Measurements from ENCODE around the gene RHOF.
"Not testable (repeated sequence)": the region's sequence is repeated elsewhere in the genome, so short reads cannot be mapped to it uniquely, and the experiment has no call there.

The RHOF gene

DNA sequence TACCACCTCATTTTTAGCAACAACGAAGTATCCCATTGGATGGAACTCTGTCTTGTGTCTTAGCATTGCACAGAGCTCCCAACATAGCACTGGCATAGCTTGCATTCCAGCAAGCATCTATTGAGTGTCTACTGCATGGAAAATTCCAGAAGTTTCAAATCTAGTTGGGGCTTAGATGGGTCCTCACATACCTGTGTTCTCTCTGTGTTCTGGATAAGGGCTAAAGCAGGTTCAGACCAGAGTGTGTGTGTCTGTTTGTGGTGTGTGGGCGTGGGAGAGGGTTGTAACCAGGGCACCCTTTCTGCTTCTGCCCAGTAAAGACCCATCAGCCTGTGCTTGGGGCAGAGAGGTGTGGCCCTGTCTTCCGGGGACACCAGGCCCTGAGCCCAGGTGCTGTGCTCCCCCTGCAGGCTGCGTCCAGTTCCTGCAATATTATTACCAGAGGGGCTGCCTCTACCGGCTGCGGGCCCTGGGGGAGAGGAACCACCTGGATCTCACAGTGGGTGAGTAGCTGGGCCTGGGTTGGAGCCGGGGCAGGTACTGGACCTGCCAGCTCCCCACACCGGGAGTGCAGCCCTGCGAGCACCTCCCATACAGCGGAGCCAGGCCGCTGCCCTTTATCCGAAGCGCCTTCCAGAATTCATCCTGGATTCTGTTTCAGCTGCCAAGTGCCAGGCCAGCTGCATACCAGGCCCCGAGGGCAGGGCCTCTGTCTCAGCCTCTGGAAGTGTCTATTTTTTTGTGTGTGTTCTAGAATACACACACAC is 20.3 kb downstream of the RHOF start:
- DNase-seq: peak; percentile 67

DNA sequence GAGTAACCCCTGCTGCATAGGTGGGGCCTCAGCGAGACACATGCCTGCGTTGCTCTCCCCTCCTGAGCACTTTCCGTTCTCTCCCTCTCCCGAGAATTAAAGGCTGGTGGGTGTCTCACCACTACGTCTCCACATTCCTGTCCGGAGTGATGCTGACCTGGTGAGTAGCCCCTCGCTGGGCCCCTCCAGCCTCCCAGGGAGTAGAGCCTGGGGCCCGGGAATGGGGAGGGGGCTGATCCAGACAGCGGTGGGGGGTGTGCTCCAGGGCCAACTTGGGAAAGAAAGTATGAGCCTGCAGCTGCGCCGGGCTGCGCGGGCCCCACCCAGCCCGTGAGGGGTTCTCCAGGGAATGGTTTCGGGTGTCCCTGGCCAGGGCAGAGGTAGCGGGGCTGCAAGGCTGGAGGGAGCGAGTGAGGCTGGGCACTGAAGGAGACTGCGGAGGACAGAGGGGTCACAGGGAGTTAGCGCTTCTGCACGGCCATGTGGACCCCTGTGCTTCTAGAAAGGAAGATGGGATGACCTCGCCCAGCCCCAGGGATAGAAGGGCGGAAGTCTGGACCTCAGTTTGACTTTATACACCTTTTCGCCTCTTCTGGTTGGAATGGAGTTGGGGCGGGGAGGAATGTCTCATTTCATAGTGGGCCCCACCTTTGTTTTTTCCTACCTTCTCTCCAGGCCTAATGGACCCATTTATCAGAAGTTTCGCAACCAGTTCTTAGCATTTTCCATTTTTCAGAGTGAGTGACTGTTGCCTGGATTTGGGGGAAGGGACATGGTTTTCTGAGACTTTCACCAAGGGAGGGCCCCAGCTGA is 22.5 kb downstream of the RHOF start:
- DNase-seq: no peak

DNA sequence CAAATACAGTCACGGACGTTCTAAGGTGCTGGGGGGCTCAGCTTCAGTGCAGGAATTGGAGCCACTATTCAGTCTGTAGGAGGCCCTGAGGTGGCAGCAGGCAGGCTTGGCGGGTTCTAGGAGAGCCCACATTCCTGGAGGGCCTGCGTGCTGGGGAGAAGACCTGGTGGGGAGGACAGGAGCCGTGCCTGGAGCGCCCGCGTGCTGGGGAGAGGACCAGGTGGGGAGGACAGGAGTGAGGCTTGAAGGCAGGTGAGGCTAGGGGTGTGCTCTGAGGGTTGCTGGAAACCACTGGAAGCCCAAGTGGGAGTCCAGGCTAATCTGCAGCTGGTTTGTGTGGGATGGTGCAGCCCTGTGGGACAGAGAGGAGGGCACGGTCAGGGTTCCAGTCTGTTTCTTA is 23.1 kb downstream of the RHOF start:
- DNase-seq: no peak

DNA sequence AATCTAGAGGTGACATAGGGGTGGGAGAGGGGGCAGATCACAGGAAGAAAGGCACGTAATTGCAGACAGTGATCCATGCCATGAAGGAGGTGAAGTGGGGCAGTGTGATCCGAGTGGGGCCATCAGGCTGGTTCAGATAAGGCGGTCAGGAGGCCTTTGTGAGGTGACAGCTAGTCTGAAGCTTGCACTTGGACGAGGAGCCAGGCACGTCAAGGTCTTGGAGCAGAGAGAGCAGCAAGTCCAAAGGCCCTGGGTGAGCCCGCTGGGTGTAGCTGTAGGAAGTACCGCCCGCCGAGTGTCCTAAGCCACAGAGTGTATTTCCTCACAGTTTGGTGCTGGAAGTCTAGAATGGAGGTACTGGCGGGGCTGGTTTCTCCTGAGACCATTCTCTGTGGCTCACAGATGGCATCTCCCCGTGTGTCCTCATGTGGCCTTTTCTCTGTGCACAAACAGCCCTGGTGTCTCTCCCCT is 23.6 kb downstream of the RHOF start:
- no peak for DNase-seq

DNA sequence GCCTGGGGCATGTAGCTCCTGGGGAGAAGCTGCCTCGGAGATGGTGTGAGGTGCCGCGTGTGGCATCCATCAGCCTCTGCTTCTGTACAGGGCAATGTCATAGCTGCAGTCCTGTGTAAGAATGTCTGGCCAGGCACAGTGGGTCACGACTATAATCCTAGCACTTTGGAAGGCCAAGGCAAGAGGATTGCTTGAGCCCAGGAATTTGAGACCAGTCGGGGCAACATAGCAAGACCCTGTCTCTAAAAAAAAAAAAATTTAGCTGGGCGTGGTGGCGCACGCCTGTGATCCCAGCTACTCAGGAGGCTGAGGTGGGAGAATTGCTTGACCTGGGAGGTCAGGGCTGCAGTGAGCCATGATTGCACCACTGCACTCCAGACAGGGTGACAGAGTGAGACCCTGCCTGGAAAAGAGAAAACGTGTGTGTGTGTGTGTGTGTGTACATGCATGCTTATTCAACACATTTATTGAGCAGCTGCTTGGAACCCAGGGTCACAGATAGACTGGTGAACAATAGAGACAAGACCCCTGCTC is 24.1 kb downstream of the RHOF start:
- no peak for DNase-seq

DNA sequence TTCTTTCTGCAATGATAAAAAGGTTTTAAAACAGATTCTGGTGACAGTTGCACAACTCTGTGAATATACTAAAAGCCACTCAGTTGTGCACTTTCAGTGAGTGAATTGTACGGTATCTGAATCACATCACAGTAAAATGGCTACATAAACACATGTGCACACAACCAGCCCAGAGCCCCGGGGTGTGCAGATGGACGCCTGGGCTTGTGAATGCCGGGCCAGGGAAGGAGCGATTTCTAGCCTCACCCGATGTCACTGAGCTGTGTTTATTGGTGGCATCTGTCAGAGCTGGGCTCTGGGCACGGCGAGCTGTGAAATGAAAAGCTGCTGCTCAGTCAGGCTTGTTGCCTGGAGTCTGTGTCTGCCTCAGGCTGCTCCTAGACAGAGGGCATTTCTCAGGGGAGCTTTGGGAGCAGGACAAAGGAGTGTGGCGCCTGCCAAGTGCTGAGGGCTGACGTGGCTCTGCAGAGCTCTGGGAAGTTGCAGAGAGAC is 25.9 kb downstream of the RHOF start:
- no peak for DNase-seq

DNA sequence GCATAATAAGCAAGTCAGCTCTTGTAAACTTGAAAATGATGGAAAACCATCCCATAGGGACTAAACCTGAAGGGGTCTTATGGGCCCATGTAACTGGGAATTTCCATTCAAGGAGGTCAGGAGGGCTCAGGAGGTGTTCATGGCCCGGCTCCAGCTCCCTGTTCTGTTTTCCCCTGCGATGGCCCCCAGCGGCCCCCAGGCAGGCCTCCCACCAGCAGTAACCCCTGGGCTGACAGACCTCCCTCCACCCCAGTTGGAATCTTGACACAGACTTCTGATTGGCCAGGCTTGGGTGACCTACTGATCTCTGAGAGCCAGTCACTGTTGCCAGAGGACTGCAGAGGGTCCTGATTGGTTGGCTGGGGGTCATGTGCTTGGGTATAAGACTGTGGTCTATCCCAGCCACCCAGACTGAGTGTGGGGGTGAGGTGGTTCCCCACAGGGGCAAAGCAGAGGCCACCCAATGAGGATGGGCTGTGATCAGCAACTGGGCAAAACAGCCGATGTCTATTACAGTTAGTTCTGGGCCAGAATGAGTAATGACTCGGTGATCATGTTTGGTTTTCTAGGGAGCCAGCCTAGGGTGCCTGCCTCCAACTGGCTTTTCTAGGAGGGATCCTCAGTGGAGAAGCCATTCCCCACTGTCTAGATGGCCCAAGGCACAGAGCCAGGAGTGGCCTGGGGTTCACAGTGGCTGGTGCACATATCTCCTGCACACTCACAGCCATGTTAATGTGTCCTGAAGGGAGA is 27.0 kb downstream of the RHOF start:
- DNase-seq: no peak

DNA sequence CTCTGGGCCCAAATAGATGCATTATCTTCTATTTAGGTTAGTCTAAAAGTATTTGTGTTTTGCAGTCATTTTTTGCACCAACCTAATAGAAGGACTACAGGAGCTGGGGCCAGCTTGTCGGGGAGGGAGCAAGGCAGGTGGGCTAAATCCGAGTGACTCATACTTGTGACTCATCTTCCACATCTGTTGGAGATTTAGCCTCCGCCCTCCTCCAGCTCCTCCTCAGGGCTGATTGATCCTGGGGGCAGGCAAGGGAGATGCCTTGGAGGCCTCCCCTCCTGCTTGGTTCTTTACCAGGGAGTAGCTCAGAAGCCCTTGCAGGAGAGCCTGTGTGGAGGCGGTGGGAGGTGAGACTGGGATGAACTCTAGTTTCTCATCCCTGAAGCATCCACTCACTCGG is 27.9 kb downstream of the RHOF start:
- no peak for DNase-seq

DNA sequence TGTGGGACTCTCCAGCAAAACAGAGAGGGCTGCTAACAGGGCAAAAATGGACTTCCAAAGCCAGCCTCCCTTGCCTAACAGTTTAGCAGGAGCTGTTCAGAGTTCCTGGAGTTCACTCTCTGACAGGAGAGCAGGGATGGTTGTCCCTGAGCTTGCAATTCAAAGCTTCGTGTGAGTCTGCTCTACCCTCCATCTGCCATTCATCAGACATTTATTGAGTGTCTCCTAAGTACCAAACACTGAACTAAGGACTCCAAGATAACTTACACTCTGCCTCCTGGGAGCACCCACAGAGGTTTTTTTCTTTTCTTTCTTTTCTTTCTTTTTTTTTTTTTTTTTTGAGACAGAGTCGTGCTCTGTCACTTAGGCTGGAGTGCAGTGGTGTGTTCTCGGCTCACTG is 28.7 kb downstream of the RHOF start:
- DNase-seq: no peak

DNA sequence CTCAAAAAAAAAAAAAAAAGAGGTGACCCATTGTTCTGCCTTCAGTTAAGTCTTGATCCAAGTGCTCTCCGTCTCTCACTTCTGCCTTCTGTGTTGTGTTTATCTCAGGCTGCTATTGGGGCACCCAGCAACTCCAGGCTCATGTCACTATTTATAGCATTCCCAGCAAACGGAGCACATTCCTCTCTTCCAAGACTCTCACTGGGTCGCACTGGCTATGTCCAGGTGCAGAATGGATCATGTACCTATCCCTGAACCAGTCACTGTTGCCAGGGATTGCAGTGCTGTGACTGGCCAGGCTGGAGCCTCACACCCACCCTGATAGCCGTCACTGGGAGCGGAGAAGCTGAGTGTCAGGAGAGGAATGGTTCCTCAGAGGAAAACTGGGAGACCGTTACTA is 31.2 kb downstream of the RHOF start:
- no peak for DNase-seq

DNA sequence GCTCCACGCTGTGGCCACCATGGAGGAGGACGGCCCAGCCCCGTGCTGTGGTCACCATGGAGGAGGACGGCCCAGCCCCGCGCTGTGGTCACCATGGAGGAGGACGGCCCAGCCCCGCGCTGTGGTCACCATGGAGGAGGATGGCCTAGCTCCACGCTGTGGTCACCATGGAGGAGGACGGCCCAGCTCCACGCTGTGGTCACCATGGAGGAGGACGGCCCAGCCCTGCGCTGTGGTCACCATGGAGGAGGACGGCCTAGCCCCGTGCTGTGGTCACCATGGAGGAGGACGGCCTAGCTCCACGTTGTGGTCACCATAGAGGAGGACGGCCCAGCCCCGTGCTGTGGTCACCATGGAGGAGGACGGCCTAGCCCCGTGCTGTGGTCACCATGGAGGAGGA is 35.0 kb downstream of the RHOF start:
- DNase-seq: not testable (repeated sequence)

DNA sequence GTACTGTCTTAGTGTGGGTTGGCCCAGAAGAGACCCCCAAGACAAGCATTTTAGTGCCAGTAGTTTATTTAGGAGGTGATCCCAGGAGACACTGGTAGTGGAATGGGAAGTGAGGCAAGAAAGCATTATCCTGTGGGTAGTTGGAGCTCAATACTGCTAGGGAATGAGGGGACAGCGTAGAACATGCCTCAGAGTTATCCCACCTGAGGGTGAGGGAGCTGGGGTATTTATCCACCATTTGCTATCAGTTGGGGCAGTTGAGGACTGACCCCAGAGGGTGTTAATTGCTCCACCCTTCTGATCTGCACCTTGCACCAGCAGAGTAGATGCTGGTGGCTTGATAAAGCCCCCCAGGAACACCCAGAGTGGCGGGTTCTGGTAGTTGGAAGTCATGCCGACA is 37.9 kb downstream of the RHOF start:
- no peak for DNase-seq

DNA sequence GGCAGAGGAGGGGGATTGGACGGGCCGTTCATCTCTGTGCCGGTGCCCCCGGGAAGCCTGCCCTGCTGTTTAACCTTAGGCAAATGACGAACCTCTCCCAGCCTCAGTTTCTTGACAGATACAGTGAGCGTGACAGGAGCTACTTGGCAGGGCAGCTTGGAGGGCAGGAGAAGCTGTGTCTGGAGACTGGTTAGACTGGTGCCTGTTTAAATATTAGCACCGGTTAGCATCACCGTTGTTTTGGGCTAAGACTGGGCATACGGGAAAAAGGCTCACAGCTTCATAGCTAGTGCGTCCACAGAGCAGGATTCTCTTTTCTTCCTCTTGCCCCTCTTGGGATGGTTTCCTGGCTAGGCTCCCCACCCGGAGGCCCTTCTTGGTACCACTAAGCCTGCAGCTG is 38.7 kb downstream of the RHOF start:
- no peak for DNase-seq

DNA sequence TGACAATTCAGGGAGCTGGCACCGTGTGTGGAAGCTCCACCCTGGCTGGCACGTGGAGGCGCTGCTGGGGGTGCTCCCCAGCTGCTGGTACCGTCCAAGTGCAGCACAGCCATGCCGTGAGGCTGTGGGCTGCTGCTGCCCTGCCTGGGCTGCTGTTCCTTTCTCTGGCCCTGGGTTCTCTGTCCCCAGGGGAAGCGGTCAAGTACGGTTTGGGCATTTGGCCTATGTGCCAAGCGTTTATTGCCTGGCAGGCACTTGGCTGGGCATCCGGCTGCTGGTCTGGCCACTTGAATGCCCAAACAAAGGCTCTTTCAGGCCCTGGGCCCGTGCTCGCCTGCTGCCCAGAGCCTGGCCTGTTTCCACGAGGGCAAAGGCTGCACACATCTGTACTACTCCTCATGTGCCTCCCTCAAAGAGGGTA is 39.6 kb downstream of the RHOF start:
- DNase-seq: no peak

DNA sequence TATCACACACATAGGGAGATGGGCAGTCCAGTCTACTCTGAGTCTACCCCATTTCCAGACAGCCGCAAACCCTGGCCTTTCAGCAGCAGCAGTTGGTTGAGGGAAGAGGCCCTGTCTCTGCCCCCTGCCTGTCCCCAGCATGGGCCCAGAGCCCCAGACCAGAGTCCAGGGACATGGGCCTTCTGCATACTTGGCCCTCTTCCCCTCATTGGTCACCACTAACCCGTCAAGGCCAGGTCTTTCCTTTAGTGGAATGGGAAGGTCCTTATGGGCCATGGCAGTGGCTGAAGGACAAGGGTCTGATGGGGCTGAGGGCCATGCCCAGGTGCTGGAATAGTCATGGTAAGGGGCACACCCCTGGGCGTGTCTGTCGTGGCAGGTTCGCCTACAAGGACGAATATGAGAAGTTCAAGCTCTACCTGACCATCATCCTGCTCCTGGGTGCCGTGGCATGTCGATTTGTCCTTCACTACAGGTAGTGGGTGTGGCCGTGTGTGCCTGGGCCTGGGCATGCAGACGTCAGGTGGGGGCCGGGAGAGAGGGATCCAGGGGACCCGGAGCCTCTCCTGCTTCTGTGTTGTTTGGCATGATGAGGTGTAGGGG is 41.6 kb downstream of the RHOF start:
- no peak for DNase-seq

DNA sequence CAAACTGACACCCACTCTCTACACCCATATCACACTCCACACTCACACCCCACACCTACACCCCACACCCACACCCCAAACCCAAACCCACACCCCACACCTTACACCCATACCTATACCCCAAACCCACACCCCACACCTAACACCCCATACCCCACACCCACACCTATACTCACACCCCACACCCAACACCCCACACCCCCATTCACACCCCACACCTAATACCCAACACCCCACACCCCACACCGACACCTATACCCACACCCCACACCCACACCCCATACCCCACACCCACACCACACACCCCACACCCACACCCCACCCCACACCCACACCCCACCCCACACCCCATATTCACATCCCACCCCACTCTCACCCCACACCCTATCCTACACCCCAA is 42.5 kb downstream of the RHOF start:
- DNase-seq: no peak

DNA sequence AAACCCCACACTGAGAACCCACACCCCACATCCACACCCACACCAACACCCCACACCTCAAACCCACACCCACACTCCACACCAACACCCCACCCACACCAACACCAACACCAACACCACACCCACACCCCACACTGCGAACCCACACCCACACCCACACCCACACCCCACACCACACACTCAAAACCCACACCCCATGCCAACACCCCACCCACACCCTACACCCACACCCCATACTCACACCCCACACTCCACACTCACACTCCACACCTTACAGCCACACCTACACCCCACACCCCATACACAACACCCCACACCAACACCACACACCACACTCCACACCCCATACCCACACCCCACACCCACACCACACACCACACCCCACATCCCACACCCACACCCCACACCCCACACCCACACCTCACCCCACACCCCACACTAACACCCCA is 43.0 kb downstream of the RHOF start:
- no peak for DNase-seq

DNA sequence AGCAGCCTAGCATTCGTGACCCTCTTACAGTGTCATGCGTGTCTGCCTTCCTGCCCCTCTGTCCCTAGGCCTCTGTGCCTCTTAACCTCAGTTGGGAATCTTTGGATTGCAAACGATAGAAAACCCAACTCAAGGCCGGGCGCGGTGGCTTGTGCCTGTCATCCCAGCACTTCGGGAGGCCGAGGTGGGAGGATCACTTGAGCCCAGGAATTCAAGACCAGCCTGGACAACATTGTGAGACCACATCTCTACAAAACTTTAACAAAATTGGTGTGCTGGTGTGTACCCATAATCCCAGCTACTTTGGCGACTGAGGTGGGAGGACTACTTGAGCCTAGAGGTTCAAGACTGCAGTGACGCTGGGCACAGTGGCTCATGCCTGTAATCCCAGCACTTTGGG is 44.2 kb downstream of the RHOF start:
- no peak for DNase-seq

DNA sequence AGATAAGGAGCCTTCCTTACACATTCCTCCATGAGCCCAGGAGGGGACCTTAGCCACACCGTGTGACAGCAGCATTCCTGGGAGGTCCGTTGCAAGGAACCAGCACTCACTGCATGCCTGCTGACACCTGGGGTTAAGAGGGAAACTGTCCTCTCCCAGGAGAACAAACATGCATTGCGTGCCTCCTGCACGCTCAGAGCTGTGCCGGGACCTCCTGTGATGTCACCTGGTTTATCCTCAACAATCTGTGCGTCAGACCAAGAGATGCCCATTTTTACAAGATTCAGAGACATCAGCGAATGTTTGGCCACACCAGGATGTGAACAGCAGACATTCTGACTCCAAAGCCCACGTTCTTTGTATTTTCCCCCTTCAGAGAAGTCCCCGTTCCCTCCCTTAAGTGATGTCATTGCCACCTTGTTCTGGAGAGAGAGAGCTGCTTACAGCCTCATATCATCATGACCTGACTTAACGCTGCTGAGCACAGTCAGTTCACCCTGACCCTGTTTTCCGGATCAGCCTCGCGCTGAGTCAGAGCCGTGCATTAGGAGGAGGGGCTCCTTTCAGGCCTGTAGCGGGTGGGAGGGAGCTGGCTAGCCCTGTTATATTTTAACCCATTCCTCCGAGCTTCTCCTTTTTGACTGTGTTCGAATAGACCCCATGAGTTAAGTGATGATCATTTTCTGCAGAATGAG is 44.8 kb downstream of the RHOF start:
- peak; percentile 71 for DNase-seq

DNA sequence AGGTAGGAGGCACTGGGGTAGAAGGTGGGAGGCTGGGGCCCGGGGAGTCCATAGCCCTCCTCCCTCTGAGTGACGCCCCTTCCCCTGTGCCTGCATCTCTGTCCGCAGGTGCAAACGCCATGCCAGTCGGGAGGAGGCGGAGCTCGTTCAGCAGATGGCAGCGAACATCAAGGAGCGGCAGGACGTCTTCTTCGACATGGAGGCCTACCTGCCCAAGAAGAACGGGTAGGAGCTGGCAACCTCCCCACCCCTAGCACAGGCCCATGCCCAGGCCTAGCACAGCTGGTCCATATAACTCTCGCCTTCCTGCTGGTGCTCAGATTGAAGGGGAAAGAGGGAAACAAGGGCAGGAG is 45.3 kb downstream of the RHOF start:
- no peak for DNase-seq

DNA sequence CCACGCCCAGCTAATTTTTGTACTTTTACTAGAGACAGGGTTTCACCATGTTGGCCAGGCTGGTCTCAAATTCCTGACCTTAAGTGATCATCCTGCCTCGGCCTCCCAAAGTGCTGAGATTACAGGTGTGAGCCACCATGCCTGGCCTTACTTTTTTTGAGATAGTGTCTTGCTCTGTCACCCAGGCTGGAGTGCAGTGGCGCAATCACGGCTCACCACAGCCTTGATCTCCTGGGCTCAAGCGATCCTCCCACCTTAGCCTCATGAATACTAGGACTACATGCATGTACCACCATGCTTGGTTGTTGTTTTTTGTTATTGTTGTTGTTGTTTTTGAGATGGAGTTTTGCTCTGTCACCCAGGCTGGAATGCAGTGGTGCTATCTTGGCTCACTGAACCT is 47.9 kb downstream of the RHOF start:
- DNase-seq: not testable (repeated sequence)

DNA sequence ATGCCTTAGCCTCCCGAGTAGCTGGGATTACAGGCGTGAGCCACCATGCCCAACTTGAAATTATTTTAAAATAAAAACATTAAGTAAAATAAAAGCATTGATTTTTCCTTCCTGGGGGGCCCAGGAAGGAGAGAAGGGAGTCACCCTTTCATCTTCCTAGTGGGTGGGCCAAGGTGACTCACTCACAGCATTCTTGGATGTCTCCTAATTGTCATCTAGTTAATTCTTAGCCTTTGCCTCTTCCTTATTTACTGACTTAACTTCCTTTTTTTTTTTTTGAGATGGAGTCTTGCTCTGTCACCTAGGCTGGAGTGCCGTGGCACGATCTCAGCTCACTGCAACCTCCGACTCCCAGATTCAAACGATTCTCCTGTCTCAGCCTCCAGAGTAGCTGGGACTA is 51.7 kb downstream of the RHOF start:
- peak; percentile 53 for DNase-seq
